ENCODE results near the gene ZKSCAN4. TPM values are rescaled to one million over a fixed set of nuclear protein-coding genes. Genes with fewer than 3 reads are reported as not detected.

ZKSCAN4 gene
- total and polyA plus RNA-seq, 10 of the 15 experiments (the other 5 are each of a cell fraction or from before 2014, with no cell fraction given): 3.0 to 6.5 (median 5.0) TPM

DNA sequence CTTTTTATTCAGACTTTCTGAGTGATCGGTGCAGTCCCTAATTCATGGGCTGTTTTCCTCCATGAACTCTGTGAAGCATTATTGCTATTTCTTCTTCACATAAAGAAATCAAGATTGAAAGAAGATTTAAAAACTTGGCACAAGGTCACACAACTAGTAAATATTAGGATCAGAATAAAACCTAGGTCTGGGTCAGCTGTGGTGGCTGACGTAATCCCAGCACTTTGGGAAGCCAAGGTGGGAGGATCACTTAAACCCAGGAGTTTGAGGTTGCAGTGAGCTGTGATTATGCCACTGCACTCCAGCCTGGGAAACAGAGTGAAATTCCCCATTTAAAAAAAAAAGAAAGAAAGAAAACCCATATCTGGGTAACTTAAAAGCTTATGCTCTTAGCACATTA lies 25.6 kb downstream of the ZKSCAN4 start:
- 97% methylated on average over 2 of the region's 2 CpGs for WGBS (ENCODE audit: insufficient coverage, insufficient replicate concordance, low lambda C conversion rate, missing lambda C conversion rate)
- Histone ChIP-seq H3K4me3 (no peak overlapping the region; the same call in 1 of the 2 replicates), H3K4me2 (ENCODE audit: control insufficient read depth, insufficient read depth) (no peak overlapping the region; the same call in 1 of the 2 replicates)
- TF ChIP-seq CBFB (IDR thresholded peaks at IDR 0.05; ENCODE audit: low read depth) (no peak), EGR1 (IDR thresholded peaks at IDR 0.05; ENCODE audit: borderline replicate concordance in 1 of 2, low read depth in 2 of 2, low read length in 2 of 2) (no peak), CREB1 (IDR thresholded peaks at IDR 0.05; ENCODE audit: low read depth) (no peak), NR2C1 (IDR thresholded peaks at IDR 0.05) (no peak), KLF5 (IDR thresholded peaks at IDR 0.05; ENCODE audit: partially characterized antibody) (no peak), CEBPB (IDR thresholded peaks at IDR 0.05; ENCODE audit: borderline replicate concordance in 1 of 2, low read depth in 2 of 2, low read length in 2 of 2) (no peak), GABPA (IDR thresholded peaks at IDR 0.05; ENCODE audit: low read depth) (no peak), CEBPZ (IDR thresholded peaks at IDR 0.05; ENCODE audit: low read depth, low read length) (no peak), SUZ12 (IDR thresholded peaks at IDR 0.05; ENCODE audit: unreplicated experiment) (no peak), HDGF (IDR thresholded peaks at IDR 0.05) (no peak), TCF7 (IDR thresholded peaks at IDR 0.05; ENCODE audit: borderline replicate concordance) (no peak), SMAD5 (IDR thresholded peaks at IDR 0.05; ENCODE audit: low read depth) (no peak), IRF3 (IDR thresholded peaks at IDR 0.05) (no peak), TCF3 (IDR thresholded peaks at IDR 0.05; ENCODE audit: borderline replicate concordance, insufficient read depth, low read depth, low read length) (no peak), FOXK2 (IDR thresholded peaks at IDR 0.05) (no peak)
- TF ChIP-seq, protein P1, sequence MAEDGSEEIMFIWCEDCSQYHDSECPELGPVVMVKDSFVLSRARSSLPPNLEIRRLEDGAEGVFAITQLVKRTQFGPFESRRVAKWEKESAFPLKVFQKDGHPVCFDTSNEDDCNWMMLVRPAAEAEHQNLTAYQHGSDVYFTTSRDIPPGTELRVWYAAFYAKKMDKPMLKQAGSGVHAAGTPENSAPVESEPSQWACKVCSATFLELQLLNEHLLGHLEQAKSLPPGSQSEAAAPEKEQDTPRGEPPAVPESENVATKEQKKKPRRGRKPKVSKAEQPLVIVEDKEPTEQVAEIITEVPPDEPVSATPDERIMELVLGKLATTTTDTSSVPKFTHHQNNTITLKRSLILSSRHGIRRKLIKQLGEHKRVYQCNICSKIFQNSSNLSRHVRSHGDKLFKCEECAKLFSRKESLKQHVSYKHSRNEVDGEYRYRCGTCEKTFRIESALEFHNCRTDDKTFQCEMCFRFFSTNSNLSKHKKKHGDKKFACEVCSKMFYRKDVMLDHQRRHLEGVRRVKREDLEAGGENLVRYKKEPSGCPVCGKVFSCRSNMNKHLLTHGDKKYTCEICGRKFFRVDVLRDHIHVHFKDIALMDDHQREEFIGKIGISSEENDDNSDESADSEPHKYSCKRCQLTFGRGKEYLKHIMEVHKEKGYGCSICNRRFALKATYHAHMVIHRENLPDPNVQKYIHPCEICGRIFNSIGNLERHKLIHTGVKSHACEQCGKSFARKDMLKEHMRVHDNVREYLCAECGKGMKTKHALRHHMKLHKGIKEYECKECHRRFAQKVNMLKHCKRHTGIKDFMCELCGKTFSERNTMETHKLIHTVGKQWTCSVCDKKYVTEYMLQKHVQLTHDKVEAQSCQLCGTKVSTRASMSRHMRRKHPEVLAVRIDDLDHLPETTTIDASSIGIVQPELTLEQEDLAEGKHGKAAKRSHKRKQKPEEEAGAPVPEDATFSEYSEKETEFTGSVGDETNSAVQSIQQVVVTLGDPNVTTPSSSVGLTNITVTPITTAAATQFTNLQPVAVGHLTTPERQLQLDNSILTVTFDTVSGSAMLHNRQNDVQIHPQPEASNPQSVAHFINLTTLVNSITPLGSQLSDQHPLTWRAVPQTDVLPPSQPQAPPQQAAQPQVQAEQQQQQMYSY (CRISPR knock-in tag; IDR thresholded peaks at IDR 0.05): no peak

More for the DNA sequence above, 25.6 kb downstream of the ZKSCAN4 start:
- Histone ChIP-seq H4K20me1 (ENCODE audit: control insufficient read depth, insufficient read depth) (no peaks in the 10 kb centered on the region), H3K9me3 (replicated peaks; ENCODE audit: control insufficient read depth, insufficient read depth, low read length) (no peaks in the 10 kb centered on the region; the same call in 2 of the 3 replicates), H3K36me3 (ENCODE audit: control insufficient read depth in 2 of 2, insufficient read depth in 2 of 2, low read length in 1 of 2) (peaks cover 0 to 5% of the 10 kb centered on the region in 2 experiments; a peak in 3 of 4 replicates), H3K9ac (ENCODE audit: control insufficient read depth, insufficient read depth, low read length) (no peak overlapping the region), H2AFZ (ENCODE audit: control insufficient read depth, low read depth, low read length) (no peak overlapping the region), H3K27me3 (replicated peaks in 1 of 2; ENCODE audit: control insufficient read depth in 2 of 2, insufficient read depth in 2 of 2, low read length in 1 of 2) (no peaks in the 10 kb centered on the region), H3K4me1 (ENCODE audit: control insufficient read depth, insufficient read depth, low read length) (no peaks in the 10 kb centered on the region), H3K27ac (ENCODE audit: control insufficient read depth, insufficient read depth) (no peak overlapping the region), H3K79me2 (ENCODE audit: control insufficient read depth, insufficient read depth, low read length) (peaks cover 15% of the 10 kb centered on the region)
- ChIA-PET POLR2A (interaction anchor here (1.0 to 1.6 kb wide), 3 partner anchors 26 to 110 kb away, joined by 3 to 4 read pairs (median 4); partner anchors contain the start of genes ZKSCAN4, ZKSCAN8 and ZSCAN31), SMC1A (ENCODE audit: uncharacterized antibody, unreplicated experiment) (interaction anchor here (0.8 to 3.4 kb wide), 6 partner anchors 11 to 84 kb away, joined by 3 to 17 read pairs (median 4); partner anchors contain the start of genes ZKSCAN4 and ZSCAN26), CTCF (interaction anchor here (0.6 to 1.8 kb wide), 3 partner anchors 16 to 129 kb away, joined by 3 to 9 read pairs (median 3); no protein-coding TSS in a partner anchor), RAD21 (ENCODE audit: unreplicated experiment) (interaction anchor here (0.7 to 2.0 kb wide), 5 partner anchors 23 to 129 kb away, joined by 4 to 8 read pairs (median 5); partner anchors contain the start of gene ZKSCAN4)
- BruUV-seq (replicated peaks): no TSS peak
- ATAC-seq (no peak), FAIRE-seq (no peak), DNase-seq (ENCODE audit: low read depth, low spot score) (no peak)
- intact Hi-C loops (cut with micrococcal nuclease; ENCODE audit: unreplicated experiment) (loop anchor here (5.0 kb wide), 1 partner anchor 126 kb away; no protein-coding TSS in a partner anchor), in situ Hi-C loops (cut with MboI) (no loop called here)

All from GM12878 (cell line).